ENCODE results near the gene TRPV3.

The TRPV3 gene

GRCh38 chr17:3531266-3532101 is 26.1 kb downstream of the TRPV3 start:
- Histone ChIP-seq H3K9me3 (ENCODE audit: control insufficient read depth, insufficient read depth, low read depth, low read length) (no peaks in the 10 kb centered on the region), H3K27ac (ENCODE audit: extremely low read depth, low read depth, low read length) (no peak overlapping the region), H3K36me3 (ENCODE audit: control insufficient read depth in 2 of 2, insufficient read depth in 1 of 2, low read length in 2 of 2) (no peaks in the 10 kb centered on the region), H3K4me1 (ENCODE audit: control insufficient read depth, insufficient read depth, low read length) (no peaks in the 10 kb centered on the region), H3K4me3 (ENCODE audit: low read depth, low read length) (no peak overlapping the region)
- no peak for TF ChIP-seq ZNF324 (tag by site-specific recombination; IDR thresholded peaks at IDR 0.05)
- TF ChIP-seq KLF8 (tag by site-specific recombination; IDR thresholded peaks at IDR 0.05) = no peak
- no peak for TF ChIP-seq ZNF510 (tag by site-specific recombination; IDR thresholded peaks at IDR 0.05; ENCODE audit: insufficient replicate concordance)
- TF ChIP-seq, protein P1, sequence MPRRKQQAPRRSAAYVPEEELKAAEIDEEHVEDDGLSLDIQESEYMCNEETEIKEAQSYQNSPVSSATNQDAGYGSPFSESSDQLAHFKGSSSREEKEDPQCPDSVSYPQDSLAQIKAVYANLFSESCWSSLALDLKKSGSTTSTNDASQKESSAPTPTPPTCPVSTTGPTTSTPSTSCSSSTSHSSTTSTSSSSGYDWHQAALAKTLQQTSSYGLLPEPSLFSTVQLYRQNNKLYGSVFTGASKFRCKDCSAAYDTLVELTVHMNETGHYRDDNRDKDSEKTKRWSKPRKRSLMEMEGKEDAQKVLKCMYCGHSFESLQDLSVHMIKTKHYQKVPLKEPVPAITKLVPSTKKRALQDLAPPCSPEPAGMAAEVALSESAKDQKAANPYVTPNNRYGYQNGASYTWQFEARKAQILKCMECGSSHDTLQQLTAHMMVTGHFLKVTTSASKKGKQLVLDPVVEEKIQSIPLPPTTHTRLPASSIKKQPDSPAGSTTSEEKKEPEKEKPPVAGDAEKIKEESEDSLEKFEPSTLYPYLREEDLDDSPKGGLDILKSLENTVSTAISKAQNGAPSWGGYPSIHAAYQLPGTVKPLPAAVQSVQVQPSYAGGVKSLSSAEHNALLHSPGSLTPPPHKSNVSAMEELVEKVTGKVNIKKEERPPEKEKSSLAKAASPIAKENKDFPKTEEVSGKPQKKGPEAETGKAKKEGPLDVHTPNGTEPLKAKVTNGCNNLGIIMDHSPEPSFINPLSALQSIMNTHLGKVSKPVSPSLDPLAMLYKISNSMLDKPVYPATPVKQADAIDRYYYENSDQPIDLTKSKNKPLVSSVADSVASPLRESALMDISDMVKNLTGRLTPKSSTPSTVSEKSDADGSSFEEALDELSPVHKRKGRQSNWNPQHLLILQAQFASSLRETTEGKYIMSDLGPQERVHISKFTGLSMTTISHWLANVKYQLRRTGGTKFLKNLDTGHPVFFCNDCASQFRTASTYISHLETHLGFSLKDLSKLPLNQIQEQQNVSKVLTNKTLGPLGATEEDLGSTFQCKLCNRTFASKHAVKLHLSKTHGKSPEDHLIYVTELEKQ (tag by site-specific recombination; IDR thresholded peaks at IDR 0.05; ENCODE audit: borderline replicate concordance) = no peak
- TF ChIP-seq, protein P2, sequence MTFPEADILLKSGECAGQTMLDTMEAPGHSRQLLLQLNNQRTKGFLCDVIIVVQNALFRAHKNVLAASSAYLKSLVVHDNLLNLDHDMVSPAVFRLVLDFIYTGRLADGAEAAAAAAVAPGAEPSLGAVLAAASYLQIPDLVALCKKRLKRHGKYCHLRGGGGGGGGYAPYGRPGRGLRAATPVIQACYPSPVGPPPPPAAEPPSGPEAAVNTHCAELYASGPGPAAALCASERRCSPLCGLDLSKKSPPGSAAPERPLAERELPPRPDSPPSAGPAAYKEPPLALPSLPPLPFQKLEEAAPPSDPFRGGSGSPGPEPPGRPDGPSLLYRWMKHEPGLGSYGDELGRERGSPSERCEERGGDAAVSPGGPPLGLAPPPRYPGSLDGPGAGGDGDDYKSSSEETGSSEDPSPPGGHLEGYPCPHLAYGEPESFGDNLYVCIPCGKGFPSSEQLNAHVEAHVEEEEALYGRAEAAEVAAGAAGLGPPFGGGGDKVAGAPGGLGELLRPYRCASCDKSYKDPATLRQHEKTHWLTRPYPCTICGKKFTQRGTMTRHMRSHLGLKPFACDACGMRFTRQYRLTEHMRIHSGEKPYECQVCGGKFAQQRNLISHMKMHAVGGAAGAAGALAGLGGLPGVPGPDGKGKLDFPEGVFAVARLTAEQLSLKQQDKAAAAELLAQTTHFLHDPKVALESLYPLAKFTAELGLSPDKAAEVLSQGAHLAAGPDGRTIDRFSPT (tag by site-specific recombination; IDR thresholded peaks at IDR 0.05) = no peak
- TF ChIP-seq ZBTB8A (tag by site-specific recombination; IDR thresholded peaks at IDR 0.05) = no peak
- CTCF ChIA-PET = no interaction called here
- POLR2A ChIA-PET = no interaction called here

- peak; percentile 87 for TF ChIP-seq KLF1 (tag by site-specific recombination; IDR thresholded peaks at IDR 0.05)
- TF ChIP-seq FEZF1 (tag by site-specific recombination; IDR thresholded peaks at IDR 0.05) = no peak
Measured at GRCh38 chr17:3529817-3530741, 27.5 kb downstream of the TRPV3 start.

DNA sequence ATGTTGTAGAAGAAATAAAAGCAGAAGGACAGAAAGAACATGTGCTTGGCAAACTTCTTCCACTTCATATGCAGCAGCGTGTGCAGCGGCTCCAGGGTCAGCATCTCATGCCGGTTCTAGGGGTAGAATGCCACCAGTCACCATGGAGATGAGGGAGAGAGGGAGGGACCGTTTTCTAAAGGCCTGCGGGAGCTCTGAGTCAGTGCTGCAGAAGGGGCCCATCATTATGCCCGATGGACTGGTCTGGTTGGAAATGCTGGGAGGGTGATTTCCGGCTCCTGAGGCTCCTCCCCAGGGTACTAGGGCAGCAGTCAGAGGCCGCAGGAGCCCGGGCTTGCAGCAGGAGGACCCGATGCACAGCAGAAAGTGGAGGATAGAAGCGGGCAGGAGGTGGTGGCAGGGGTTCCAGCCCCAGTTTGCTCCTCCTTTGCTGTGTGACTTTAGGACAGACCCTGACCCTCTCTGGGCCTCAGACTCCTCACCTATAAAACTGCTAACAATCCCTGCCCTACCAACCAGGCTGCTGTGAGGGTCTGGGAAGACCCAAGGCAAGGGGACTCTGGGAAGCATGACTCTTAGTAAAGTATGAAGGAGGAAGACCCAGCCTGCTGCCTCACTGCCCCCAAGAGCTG is 28.6 kb downstream of the TRPV3 start:
- Histone ChIP-seq H3K9me3 (ENCODE audit: control insufficient read depth, insufficient read depth, low read depth, low read length) (no peaks in the 10 kb centered on the region), H3K27ac (ENCODE audit: extremely low read depth, low read depth, low read length) (no peak overlapping the region), H3K4me1 (ENCODE audit: control insufficient read depth, insufficient read depth, low read length) (no peaks in the 10 kb centered on the region), H3K36me3 (ENCODE audit: control insufficient read depth in 2 of 2, insufficient read depth in 1 of 2, low read length in 2 of 2) (no peaks in the 10 kb centered on the region), H3K4me3 (ENCODE audit: low read depth, low read length) (no peak overlapping the region)
- CTCF ChIA-PET = no interaction called here
- POLR2A ChIA-PET = interaction anchor here (0.5 kb wide), 1 partner anchor 70 kb away, joined by 3 read pairs; no protein-coding TSS in a partner anchor
- TF ChIP-seq SCRT1 (tag by site-specific recombination; IDR thresholded peaks at IDR 0.05; ENCODE audit: borderline replicate concordance) (no peak), ZSCAN23 (tag by site-specific recombination; IDR thresholded peaks at IDR 0.05) (no peak), ZNF133 (tag by site-specific recombination; IDR thresholded peaks at IDR 0.05) (no peak), ZNF223 (tag by site-specific recombination; IDR thresholded peaks at IDR 0.05) (no peak), ZNF768 (tag by site-specific recombination; IDR thresholded peaks at IDR 0.05) (0 out of 2 replicates have a peak, but pooled peaks have one; percentile 73)
- TF ChIP-seq, protein P3, sequence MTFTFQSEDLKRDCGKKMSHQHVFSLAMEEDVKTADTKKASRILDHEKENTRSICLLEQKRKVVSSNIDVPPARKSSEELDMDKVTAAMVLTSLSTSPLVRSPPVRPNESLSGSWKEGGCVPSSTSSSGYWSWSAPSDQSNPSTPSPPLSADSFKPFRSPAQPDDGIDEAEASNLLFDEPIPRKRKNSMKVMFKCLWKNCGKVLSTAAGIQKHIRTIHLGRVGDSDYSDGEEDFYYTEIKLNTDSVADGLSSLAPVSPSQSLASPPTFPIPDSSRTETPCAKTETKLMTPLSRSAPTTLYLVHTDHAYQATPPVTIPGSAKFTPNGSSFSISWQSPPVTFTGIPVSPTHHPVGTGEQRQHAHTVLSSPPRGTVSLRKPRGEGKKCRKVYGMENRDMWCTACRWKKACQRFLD (tag by site-specific recombination; IDR thresholded peaks at IDR 0.05) = no peak

More at GRCh38 chr17:3529817-3530741, 27.5 kb downstream of the TRPV3 start:
- H3K4me1 ChIP-seq (ENCODE audit: control insufficient read depth, insufficient read depth, low read length) = no peaks in the 10 kb centered on the region
- H3K36me3 ChIP-seq (ENCODE audit: control insufficient read depth in 2 of 2, insufficient read depth in 1 of 2, low read length in 2 of 2) = no peaks in the 10 kb centered on the region
- H3K27ac ChIP-seq (ENCODE audit: extremely low read depth, low read depth, low read length) = no peak overlapping the region
- no peak overlapping the region for H3K4me3 ChIP-seq (ENCODE audit: low read depth, low read length)
- H3K9me3 ChIP-seq (ENCODE audit: control insufficient read depth, insufficient read depth, low read depth, low read length) = no peaks in the 10 kb centered on the region
- ChIA-PET POLR2A (interaction anchor here (0.5 kb wide), 1 partner anchor 69 kb away, joined by 3 read pairs; no protein-coding TSS in a partner anchor), CTCF (no interaction called here)

Measured in HEK293 (cell line).